Measurements from ENCODE around the gene SMIM22. TPM values are rescaled to one million over a fixed set of nuclear protein-coding genes. Genes with fewer than 3 reads are reported as not detected.

The SMIM22 gene
- total RNA-seq, 2 donors from 2014 or later: 4.7 to 29.3 TPM

DNA sequence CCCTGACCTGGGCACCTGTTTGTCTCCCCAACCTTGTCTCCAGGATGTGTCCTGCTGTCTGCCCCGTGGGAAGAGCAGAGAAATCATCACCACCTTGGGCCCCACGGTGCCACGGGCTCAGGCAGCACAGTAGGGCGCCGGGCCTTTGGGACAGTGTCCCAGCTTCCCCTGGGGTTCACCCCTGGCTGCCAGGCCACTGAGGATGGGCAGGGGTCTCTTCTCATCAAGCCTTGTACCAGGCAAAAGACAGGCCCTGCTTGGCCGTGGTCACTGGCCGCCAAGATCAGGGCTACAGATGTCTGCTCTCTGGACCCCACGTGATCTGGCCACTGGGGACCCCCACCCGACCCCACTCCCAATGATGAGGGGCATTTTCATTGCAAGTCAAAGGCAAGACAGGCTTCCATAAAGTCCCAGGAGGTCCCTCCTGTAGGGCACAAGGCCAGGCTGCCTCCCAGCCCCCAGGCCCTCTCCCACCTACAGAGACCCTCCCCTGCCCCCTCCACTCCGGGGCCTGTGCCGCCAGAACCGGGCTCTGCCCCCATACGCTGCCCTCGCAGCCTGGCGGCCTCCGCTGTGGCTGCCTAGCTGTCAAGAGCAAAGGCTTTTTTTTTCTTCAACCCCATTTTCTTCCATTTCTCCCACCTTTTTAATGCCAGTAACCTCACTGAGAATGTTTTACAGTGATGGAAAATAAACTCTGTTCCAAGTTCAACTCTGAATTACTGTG, 46.3 kb upstream of the SMIM22 start:
- Histone ChIP-seq H3K9me3 (no peaks in the 10 kb centered on the region), H3K4me1 (no peaks in the 10 kb centered on the region), H3K36me3 (replicated peaks in 1 of 2; ENCODE audit: insufficient read depth in 1 of 2, low read depth in 2 of 2) (peaks cover 9 to 12% of the 10 kb centered on the region in 2 donors), H3K27ac (no peak overlapping the region), H3K27me3 (no peaks in the 10 kb centered on the region), H3K4me3 (no peak overlapping the region)
- DNase-seq (no peak), ATAC-seq (no peak)
- TF ChIP-seq, protein P1, sequence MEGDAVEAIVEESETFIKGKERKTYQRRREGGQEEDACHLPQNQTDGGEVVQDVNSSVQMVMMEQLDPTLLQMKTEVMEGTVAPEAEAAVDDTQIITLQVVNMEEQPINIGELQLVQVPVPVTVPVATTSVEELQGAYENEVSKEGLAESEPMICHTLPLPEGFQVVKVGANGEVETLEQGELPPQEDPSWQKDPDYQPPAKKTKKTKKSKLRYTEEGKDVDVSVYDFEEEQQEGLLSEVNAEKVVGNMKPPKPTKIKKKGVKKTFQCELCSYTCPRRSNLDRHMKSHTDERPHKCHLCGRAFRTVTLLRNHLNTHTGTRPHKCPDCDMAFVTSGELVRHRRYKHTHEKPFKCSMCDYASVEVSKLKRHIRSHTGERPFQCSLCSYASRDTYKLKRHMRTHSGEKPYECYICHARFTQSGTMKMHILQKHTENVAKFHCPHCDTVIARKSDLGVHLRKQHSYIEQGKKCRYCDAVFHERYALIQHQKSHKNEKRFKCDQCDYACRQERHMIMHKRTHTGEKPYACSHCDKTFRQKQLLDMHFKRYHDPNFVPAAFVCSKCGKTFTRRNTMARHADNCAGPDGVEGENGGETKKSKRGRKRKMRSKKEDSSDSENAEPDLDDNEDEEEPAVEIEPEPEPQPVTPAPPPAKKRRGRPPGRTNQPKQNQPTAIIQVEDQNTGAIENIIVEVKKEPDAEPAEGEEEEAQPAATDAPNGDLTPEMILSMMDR (IDR thresholded peaks at IDR 0.05): no peak
- TF ChIP-seq POLR2A (IDR thresholded peaks at IDR 0.05): no peak
- 90 to 91% methylated on average over 13 to 16 of the region's 16 CpGs for WGBS, 2 donors
- intact Hi-C loops (cut with DNase I): no loop called here

DNA sequence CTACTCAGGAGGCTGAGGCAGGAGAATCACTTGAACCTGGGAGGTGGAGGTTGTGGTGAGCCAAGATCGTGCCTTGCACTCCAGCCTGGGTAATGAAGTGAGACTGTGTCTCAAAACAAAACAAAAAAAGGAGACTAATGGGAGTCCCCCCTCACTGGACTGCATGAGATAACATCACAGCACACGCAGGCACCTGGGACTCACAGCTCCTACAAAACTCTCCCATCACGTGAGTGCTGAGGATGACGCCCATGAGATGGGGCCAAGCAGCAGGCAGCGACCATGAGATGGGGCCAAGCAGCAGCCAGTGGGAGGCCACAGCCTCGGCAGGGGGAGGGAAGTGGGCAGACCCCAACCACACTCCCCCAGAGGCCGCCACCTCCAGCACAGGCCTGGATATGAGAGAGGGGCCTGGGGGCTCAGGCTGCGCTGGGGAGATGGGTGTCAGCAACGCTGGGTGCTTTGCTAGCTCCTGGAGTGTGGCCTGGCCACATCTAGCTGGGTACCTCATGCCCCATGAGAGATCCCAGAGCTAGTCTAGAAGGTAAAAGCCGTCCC, 45.4 kb upstream of the SMIM22 start:
- no peak for DNase-seq
- H3K4me1 ChIP-seq: no peaks in the 10 kb centered on the region
- ATAC-seq: no peak
- H3K27ac ChIP-seq: no peak overlapping the region
- peaks cover 9 to 14% of the 10 kb centered on the region in 2 donors for H3K36me3 ChIP-seq (replicated peaks in 1 of 2; ENCODE audit: insufficient read depth in 1 of 2, low read depth in 2 of 2)
- H3K4me3 ChIP-seq: no peak overlapping the region
- H3K27me3 ChIP-seq: no peaks in the 10 kb centered on the region
- no peaks in the 10 kb centered on the region for H3K9me3 ChIP-seq
- intact Hi-C loops (cut with DNase I): no loop called here
- TF ChIP-seq, protein P1 (IDR thresholded peaks at IDR 0.05): no peak
- no peak for TF ChIP-seq POLR2A (IDR thresholded peaks at IDR 0.05)
- 88 to 91% methylated on average over 7 to 10 of the region's 10 CpGs for WGBS, 2 donors

DNA sequence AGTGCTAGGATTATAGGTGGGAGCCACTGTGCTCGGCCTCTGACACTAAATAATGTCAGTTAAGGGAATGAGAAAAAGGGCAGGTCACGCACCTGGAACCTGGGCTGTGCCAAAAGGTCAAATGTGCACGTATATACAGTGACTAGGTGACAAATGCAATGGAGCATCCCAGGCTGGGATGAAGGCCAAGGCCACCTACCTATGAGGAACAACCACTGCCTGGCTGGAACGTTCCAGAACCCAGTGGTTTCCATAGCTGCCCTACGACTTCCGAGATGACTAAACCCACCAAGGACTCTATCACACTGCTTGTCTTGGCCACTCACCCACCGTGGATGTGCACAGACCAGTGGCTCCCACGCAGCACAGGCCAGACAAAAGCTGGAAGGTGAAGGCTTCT, 44.3 kb upstream of the SMIM22 start:
- Histone ChIP-seq H3K27me3 (no peaks in the 10 kb centered on the region), H3K4me1 (no peaks in the 10 kb centered on the region), H3K9me3 (no peaks in the 10 kb centered on the region), H3K4me3 (no peak overlapping the region), H3K27ac (no peak overlapping the region), H3K36me3 (replicated peaks in 1 of 2; ENCODE audit: insufficient read depth in 1 of 2, low read depth in 2 of 2) (peaks cover 9 to 20% of the 10 kb centered on the region in 2 donors)
- ATAC-seq (no peak), DNase-seq (no peak)
- WGBS, 2 donors: 73 to 83% methylated on average over 8 of the region's 8 CpGs
- intact Hi-C loops (cut with DNase I): no loop called here
- no peak for TF ChIP-seq POLR2A (IDR thresholded peaks at IDR 0.05)
- TF ChIP-seq, protein P1 (IDR thresholded peaks at IDR 0.05): no peak

DNA sequence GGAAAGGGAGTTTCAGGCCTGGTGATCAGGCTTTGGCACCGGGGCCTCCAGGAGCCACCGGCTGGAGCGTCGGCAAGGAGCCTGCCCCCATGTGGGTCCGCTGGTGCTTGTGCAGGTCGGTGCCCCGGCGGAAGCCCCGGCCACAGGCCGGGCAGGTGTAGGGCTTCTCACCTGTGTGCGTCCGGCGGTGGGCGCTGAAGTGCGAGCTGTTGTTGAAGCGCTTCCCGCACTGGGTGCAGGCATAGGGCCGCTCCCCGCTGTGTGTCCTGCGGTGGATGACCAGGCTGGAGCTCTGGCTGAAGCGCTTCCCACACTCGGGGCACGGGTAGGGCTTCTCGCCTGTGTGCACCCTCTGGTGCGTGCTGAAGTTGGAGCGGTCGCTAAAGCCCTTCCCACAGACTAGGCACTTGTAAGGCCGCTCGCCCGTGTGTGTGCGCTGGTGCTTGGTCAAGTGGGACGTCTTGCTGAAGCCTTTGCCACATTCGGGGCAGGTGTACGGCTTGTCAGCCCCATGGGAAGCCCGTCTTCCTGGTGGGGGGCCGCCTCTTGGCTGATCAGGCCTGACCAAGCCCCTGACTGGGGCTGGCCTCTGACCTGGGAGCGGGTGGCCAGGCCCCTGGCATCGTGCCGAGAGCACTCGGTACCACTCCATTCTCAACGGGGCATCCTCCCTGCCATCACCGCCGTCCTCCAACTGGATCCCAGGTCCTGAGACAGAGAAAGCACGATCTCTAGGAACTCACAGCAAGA, 42.6 kb upstream of the SMIM22 start:
- peaks cover 9 to 20% of the 10 kb centered on the region in 2 donors for H3K36me3 ChIP-seq (replicated peaks in 1 of 2; ENCODE audit: insufficient read depth in 1 of 2, low read depth in 2 of 2)
- DNase-seq: no peak
- ATAC-seq: no peak
- H3K27ac ChIP-seq: no peak overlapping the region
- H3K4me1 ChIP-seq: no peaks in the 10 kb centered on the region
- intact Hi-C loops (cut with DNase I): no loop called here
- WGBS, 2 donors: 92 to 94% methylated on average over 11 to 26 of the region's 44 CpGs
- H3K9me3 ChIP-seq: no peaks in the 10 kb centered on the region
- TF ChIP-seq, protein P1 (IDR thresholded peaks at IDR 0.05): no peak
- no peak for TF ChIP-seq POLR2A (IDR thresholded peaks at IDR 0.05)
- H3K4me3 ChIP-seq: no peak overlapping the region
- no peaks in the 10 kb centered on the region for H3K27me3 ChIP-seq

All from body of pancreas (tissue), 4 donors.